H1 (cell line): ENCODE measurements around the gene PTCHD1. TPM values are rescaled to one million over a fixed set of nuclear protein-coding genes. Genes with fewer than 3 reads are reported as not detected.

Source experiments
- CTCF ChIA-PET: fragments of 300-600 bp; sonication (Branson Sonifier 250); formaldehyde crosslinking; loops from one replicate; lab custom pipeline; 2021; ENCODE audit not compliant: partially characterized antibody; lab: Charles Lee
- POLR2A ChIA-PET: fragments of 300-600 bp; sonication (Branson Sonifier 250); formaldehyde crosslinking; loops from one replicate; lab custom pipeline; 2021; ENCODE audit warnings: inconsistent platforms; ENCODE audit not compliant: partially characterized antibody; lab: Charles Lee
- DNase-seq, 2 experiments: peaks; one replicate each; pipeline versions ENCODE4 v3.0.0 to v3.0.0-alpha.2; 2010 to 2022; ENCODE audit warnings: low spot score in 2 of 2, low read depth in 1 of 2, mixed read lengths in 1 of 2
- FAIRE-seq: peaks from 2 replicates; lab custom pipeline; 2011; peaks lifted over from hg19 to GRCh38; lab: Jason Lieb, UNC
- H2AFZ ChIP-seq: 2 replicates; pipeline ENCODE4 v1.8.1; 2012; ENCODE audit warnings: low read length, inconsistent platforms
- H2AK5ac ChIP-seq: 2 replicates; pipeline ENCODE4 v1.6.1; 2013; ENCODE audit warnings: low read depth, low read length
- H2BK120ac ChIP-seq: replicated peaks from 2 replicates; pipeline ENCODE3; 2013; ENCODE audit warnings: low read depth, low read length, inconsistent platforms
- H2BK12ac ChIP-seq: 2 replicates; pipeline ENCODE4 v1.6.1; 2013; ENCODE audit warnings: low read depth, low read length
- H2BK15ac ChIP-seq: 2 replicates; pipeline ENCODE4 v1.6.1; 2013; ENCODE audit warnings: low read length
- H2BK20ac ChIP-seq: 2 replicates; pipeline ENCODE4 v1.6.1; 2013; ENCODE audit warnings: low read length
- H2BK5ac ChIP-seq: 2 replicates; pipeline ENCODE4 v1.6.1; 2013; ENCODE audit warnings: low read depth, low read length
- H3K14ac ChIP-seq: 2 replicates; pipeline ENCODE4 v1.6.1; 2013; ENCODE audit warnings: inconsistent platforms; ENCODE audit not compliant: insufficient read length
- H3K18ac ChIP-seq: 2 replicates; pipeline ENCODE4 v1.6.1; 2013; ENCODE audit warnings: low read length; ENCODE audit errors: extremely low read depth
- H3K23ac ChIP-seq: 2 replicates; pipeline ENCODE4 v1.6.1; 2013; ENCODE audit warnings: inconsistent platforms; ENCODE audit not compliant: insufficient read length
- H3K23me2 ChIP-seq: 2 replicates; pipeline ENCODE4 v1.6.1; 2013; ENCODE audit warnings: low read depth, low read length
- H3K27ac ChIP-seq: 2 replicates; pipeline ENCODE4 v1.6.1; 2011; ENCODE audit warnings: low read depth, low read length, inconsistent platforms
- H3K27me3 ChIP-seq, 4 experiments: replicated peaks in 1 of 4; 1 replicate in 1 of 4; 2 replicates in 3 of 4; pipeline versions ENCODE4 v1.6.1 to v1.8.1; 2011 to 2013; ENCODE audit warnings: low read length in 3 of 4, mild to moderate bottlenecking in 3 of 4, inconsistent platforms in 2 of 4, mixed read lengths in 2 of 4, moderate library complexity in 1 of 4; ENCODE audit not compliant: control insufficient read depth in 3 of 4, insufficient read depth in 3 of 4; ENCODE audit errors: extremely low read depth in 1 of 4
- H3K36me3 ChIP-seq, 4 experiments: 2 replicates each; pipeline versions ENCODE4 v1.6.1 to v1.8.1; 2011 to 2013; ENCODE audit warnings: mild to moderate bottlenecking in 4 of 4, low read length in 3 of 4, moderate library complexity in 2 of 4, control low read depth in 1 of 4, inconsistent platforms in 1 of 4; ENCODE audit not compliant: insufficient read depth in 4 of 4, control insufficient read depth in 2 of 4
- H3K4ac ChIP-seq: replicated peaks from 2 replicates; pipeline ENCODE3; 2013; ENCODE audit warnings: low read length, low read depth, mixed read lengths, inconsistent platforms; ENCODE audit not compliant: insufficient read length
- H3K4me1 ChIP-seq, 4 experiments: replicated peaks in 1 of 4; 1 replicate in 1 of 4; 2 replicates in 3 of 4; pipeline versions ENCODE4 v1.6.1 to v1.8.1; 2011 to 2013; ENCODE audit warnings: low read length in 3 of 4, inconsistent platforms in 2 of 4, mixed read lengths in 1 of 4; ENCODE audit not compliant: insufficient read depth in 4 of 4, control insufficient read depth in 3 of 4
- H3K4me2 ChIP-seq, 2 experiments: 2 replicates each; pipeline versions ENCODE4 v1.6.1 to v1.8.1; 2011 to 2013; ENCODE audit warnings: low read depth in 2 of 2, low read length in 2 of 2, control low read depth in 1 of 2, inconsistent platforms in 1 of 2, mild to moderate bottlenecking in 1 of 2; ENCODE audit not compliant: insufficient read depth in 1 of 2
- H3K4me3 ChIP-seq, 4 experiments: fragments of 200-600, 300-600 bp in 1 of 4; sonication (generic), shearing (Covaris generic), sonication (Bioruptor Twin) in 1 of 4; 2 replicates each; pipeline versions ENCODE4 v1.5.1 to v1.8.1; 2011 to 2016; ENCODE audit warnings: low read length in 4 of 4, low read depth in 3 of 4, control low read depth in 2 of 4, inconsistent platforms in 2 of 4, mild to moderate bottlenecking in 2 of 4, mixed read lengths in 1 of 4, moderate library complexity in 1 of 4; ENCODE audit not compliant: insufficient read depth in 2 of 4; ENCODE audit errors: extremely low read depth in 1 of 4
- H3K56ac ChIP-seq: replicated peaks from 2 replicates; pipeline ENCODE3; 2013; ENCODE audit warnings: low read depth, mild to moderate bottlenecking, mixed read lengths, low read length, inconsistent platforms; ENCODE audit not compliant: insufficient read length
- H3K79me1 ChIP-seq: 2 replicates; pipeline ENCODE4 v1.6.1; 2013; ENCODE audit warnings: low read depth, low read length, control low read depth
- H3K79me2 ChIP-seq, 2 experiments: 2 replicates each; pipeline versions ENCODE4 v1.6.1 to v1.8.1; 2012 to 2013; ENCODE audit warnings: low read length in 2 of 2, mild to moderate bottlenecking in 2 of 2, inconsistent platforms in 1 of 2; ENCODE audit not compliant: insufficient read depth in 2 of 2, control insufficient read depth in 1 of 2
- H3K9ac ChIP-seq, 4 experiments: replicated peaks in 1 of 4; 1 replicate in 1 of 4; 2 replicates in 3 of 4; pipeline versions ENCODE4 v1.6.1 to v1.8.1; 2011 to 2013; ENCODE audit warnings: low read depth in 3 of 4, low read length in 3 of 4, control low read depth in 2 of 4, mild to moderate bottlenecking in 2 of 4, moderate library complexity in 2 of 4, inconsistent platforms in 1 of 4; ENCODE audit errors: extremely low read depth in 1 of 4
- H3K9me3 ChIP-seq, 2 experiments: 2 replicates each; pipeline versions ENCODE4 v1.6.1 to v1.8.1; 2012 to 2013; ENCODE audit warnings: mild to moderate bottlenecking in 2 of 2, moderate library complexity in 2 of 2, control low read depth in 1 of 2, inconsistent platforms in 1 of 2, low read depth in 1 of 2, low read length in 1 of 2, mixed read lengths in 1 of 2; ENCODE audit not compliant: insufficient read depth in 2 of 2
- H4K20me1 ChIP-seq, 2 experiments: replicated peaks in 1 of 2; 2 replicates each; pipeline versions ENCODE3 to v1.8.1; 2011 to 2013; ENCODE audit warnings: inconsistent platforms in 2 of 2, low read length in 2 of 2, mild to moderate bottlenecking in 1 of 2; ENCODE audit not compliant: insufficient read depth in 2 of 2, control insufficient read depth in 1 of 2
- H4K5ac ChIP-seq: 2 replicates; pipeline ENCODE4 v1.6.1; 2013; ENCODE audit warnings: low read length, low read depth, mixed read lengths, inconsistent platforms; ENCODE audit not compliant: insufficient read length
- H4K8ac ChIP-seq: 2 replicates; pipeline ENCODE4 v1.8.0; 2013; ENCODE audit warnings: mild to moderate bottlenecking, moderate library complexity, low read length, inconsistent platforms; ENCODE audit not compliant: insufficient read depth; ENCODE audit errors: extremely low read depth
- H4K91ac ChIP-seq: replicated peaks from 2 replicates; pipeline ENCODE3; 2013; ENCODE audit warnings: low read length, mixed read lengths, inconsistent platforms; ENCODE audit not compliant: insufficient read length
- ASH2L ChIP-seq: fragments of 200-600, 300-600 bp; sonication (generic); IDR thresholded peaks from one replicate; pipeline ENCODE4 v1.7.1; 2017; ENCODE audit warnings: low read length
- BACH1 ChIP-seq: IDR thresholded peaks from 2 replicates; pipeline ENCODE4 v1.6.1; 2012; ENCODE audit warnings: low read length, improper control_type of control experiment
- CHD1 ChIP-seq: IDR thresholded peaks from 2 replicates; pipeline ENCODE4 v1.6.1; 2012; ENCODE audit warnings: low read depth, low read length, improper control_type of control experiment
- CHD2 ChIP-seq: IDR thresholded peaks from 2 replicates; pipeline ENCODE4 v1.6.1; 2012; ENCODE audit warnings: low read length, improper control_type of control experiment
- CREB1 ChIP-seq: IDR thresholded peaks from 2 replicates; pipeline ENCODE4 v1.6.1; 2012; ENCODE audit warnings: inconsistent platforms
- EGR1 ChIP-seq: IDR thresholded peaks from 2 replicates; pipeline ENCODE4 v1.6.1; 2011; ENCODE audit warnings: low read depth, low read length, borderline replicate concordance
- EZH2 ChIP-seq: fragments of 200-600 bp; sonication (generic); IDR thresholded peaks from 2 replicates; pipeline ENCODE4 v1.7.1; 2012; ENCODE audit warnings: low read depth, mild to moderate bottlenecking, moderate library complexity, low read length, inconsistent platforms; ENCODE audit not compliant: severe bottlenecking
- HDAC6 ChIP-seq: IDR thresholded peaks from one replicate; pipeline ENCODE4 v1.7.1; 2012; ENCODE audit warnings: low read depth, mild to moderate bottlenecking, inconsistent platforms, low read length, moderate library complexity
- KDM5A ChIP-seq: fragments of 200-600 bp; IDR thresholded peaks from 2 replicates; pipeline ENCODE4 v1.7.1; 2012; ENCODE audit warnings: mild to moderate bottlenecking, low read length, inconsistent platforms, mixed read lengths
- POLR2A ChIP-seq, 2 experiments: IDR thresholded peaks; 1 replicate in 1 of 2; 2 replicates in 1 of 2; pipeline ENCODE4 v1.6.1; 2011; ENCODE audit warnings: low read depth in 2 of 2, low read length in 2 of 2, mild to moderate bottlenecking in 2 of 2; ENCODE audit errors: control extremely low read depth in 1 of 2
- SIN3A ChIP-seq, 2 experiments: IDR thresholded peaks in 1 of 2; conservative IDR thresholded peaks in 1 of 2; 2 replicates each; pipeline ENCODE4 v1.6.1; 2011 to 2012; ENCODE audit warnings: low read length in 2 of 2, improper control_type of control experiment in 1 of 2, low read depth in 1 of 2, mild to moderate bottlenecking in 1 of 2
- SIX5 ChIP-seq: IDR thresholded peaks from 2 replicates; pipeline ENCODE4 v1.6.1; 2011; ENCODE audit warnings: mild to moderate bottlenecking, low read depth, low read length
- SP1 ChIP-seq: IDR thresholded peaks from 2 replicates; pipeline ENCODE4 v1.6.1; 2011; ENCODE audit warnings: low read depth, low read length
- SP2 ChIP-seq: IDR thresholded peaks from 2 replicates; pipeline ENCODE4 v1.6.1; 2012; ENCODE audit warnings: mild to moderate bottlenecking, low read length, inconsistent platforms
- TAF7 ChIP-seq: optimal IDR thresholded peaks from 2 replicates; pipeline ENCODE3; 2011; ENCODE audit warnings: low read depth, mild to moderate bottlenecking, inconsistent platforms, low read length, moderate library complexity, borderline replicate concordance
- TCF12 ChIP-seq: IDR thresholded peaks from 2 replicates; pipeline ENCODE4 v1.6.1; 2011; ENCODE audit warnings: low read depth, mild to moderate bottlenecking, low read length
- WGBS, 2 experiments: shearing (Covaris generic) in 1 of 2; methylation state at CpG; one replicate each; pipeline versions ENCODE4 v1.1.6 to v1.1.7; 2013 to 2015; ENCODE audit warnings: low lambda C conversion rate in 2 of 2, mixed read lengths in 2 of 2, inconsistent platforms in 1 of 2, low coverage in 1 of 2, missing lambda C conversion rate in 1 of 2; ENCODE audit not compliant: insufficient replicate concordance in 2 of 2, insufficient coverage in 1 of 2, insufficient read length in 1 of 2; ENCODE audit errors: extremely low coverage in 1 of 2, missing lambda C conversion rate in 1 of 2; 5-methylcytosine and 5-hydroxymethylcytosine counted together
- polyA plus RNA-seq, 7 experiments: library from polyadenylated mRNA; depleted of rRNA in 3 of 7; stranded (reverse) in 5 of 7; unstranded in 2 of 7; fragments of >200 nt in 5 of 7; fragments of 200-250 nt in 2 of 7; gene quantifications; 1 replicate in 5 of 7; 2 replicates in 1 of 7; 4 replicates in 1 of 7; pipeline versions ENCODE4 v1.2.1 to v1.2.3, GENCODE V29; 2011 to 2013; ENCODE audit warnings: missing spikeins in 2 of 7, mixed read lengths in 2 of 7
- total RNA-seq: library from RNA; stranded (reverse); fragmentation: NEBNext Ultra II Directional; extraction: Animal tissue kit (Norgen Biotek cat#: 25700); gene quantifications from 2 replicates; pipeline ENCODE4 v1.2.1, GENCODE V29; 2021

The PTCHD1 gene
- total and polyA plus RNA-seq, 2 of the 8 experiments (the other 6 are each of a cell fraction or from before 2014, with no cell fraction given): 0.53 to 2.4 TPM

GRCh38 chrX:23311731-23312130 is 22.9 kb upstream of the PTCHD1 start:
- no peaks in the 10 kb centered on the region for H3K27me3 ChIP-seq
- H2BK5ac ChIP-seq: no peak overlapping the region
- TF ChIP-seq HDAC6 (no peak), BACH1 (no peak), SP2 (no peak), EGR1 (no peak), SIX5 (no peak), TCF12 (no peak), POLR2A (IDR thresholded peaks at IDR 0.05; ENCODE audit: control extremely low read depth in 1 of 2, low read depth in 2 of 2, low read length in 2 of 2) (no peak), CREB1 (no peak), ASH2L (no peak), EZH2 (no peak), SIN3A (conservative IDR thresholded peaks at IDR 0.05 in 1 of 2, IDR thresholded peaks at IDR 0.05 in 1 of 2; ENCODE audit: low read depth in 1 of 2, low read length in 2 of 2) (no peak), CHD1 (no peak), CHD2 (no peak), TAF7 (no peak), SP1 (no peak), KDM5A (no peak)
- no peaks in the 10 kb centered on the region for H3K23me2 ChIP-seq
- no peak overlapping the region for H3K9ac ChIP-seq
- no peak overlapping the region for H4K8ac ChIP-seq
- WGBS, 2 experiments: 92% methylated on average over 6 of the region's 8 CpGs; no CpG with 5 or more reads in 1 of the 2 experiments
- H2AFZ ChIP-seq: no peak overlapping the region
- no peak overlapping the region for H3K56ac ChIP-seq
- POLR2A ChIA-PET: no interaction called here
- DNase-seq (no peak), FAIRE-seq (no peak)
- H3K9me3 ChIP-seq: no peaks in the 10 kb centered on the region
- H3K27ac ChIP-seq: no peak overlapping the region
- H3K4me1 ChIP-seq: no peaks in the 10 kb centered on the region
- no peak overlapping the region for H4K5ac ChIP-seq
- H3K4me3 ChIP-seq: no peak overlapping the region
- H3K36me3 ChIP-seq: no peaks in the 10 kb centered on the region
- H3K79me2 ChIP-seq: no peaks in the 10 kb centered on the region
- no peaks in the 10 kb centered on the region for H3K79me1 ChIP-seq
- H3K14ac ChIP-seq: no peak overlapping the region
- no peak overlapping the region for H3K4me2 ChIP-seq
- H2BK12ac ChIP-seq: no peak overlapping the region
- H3K4ac ChIP-seq: no peak overlapping the region
- no peak overlapping the region for H2BK20ac ChIP-seq
- H2AK5ac ChIP-seq: no peak overlapping the region
- H4K91ac ChIP-seq: no peak overlapping the region
- H3K18ac ChIP-seq: no peak overlapping the region
- no peaks in the 10 kb centered on the region for H4K20me1 ChIP-seq
- CTCF ChIA-PET: no interaction called here
- no peak overlapping the region for H2BK15ac ChIP-seq
- no peak overlapping the region for H2BK120ac ChIP-seq
- H3K23ac ChIP-seq: no peak overlapping the region
